ENCODE results near the gene EPHB6. TPM values are rescaled to one million over a fixed set of nuclear protein-coding genes. Genes with fewer than 3 reads are reported as not detected.

The EPHB6 gene
- total RNA-seq, 1 donor from 2014 or later: 3.8 TPM

DNA sequence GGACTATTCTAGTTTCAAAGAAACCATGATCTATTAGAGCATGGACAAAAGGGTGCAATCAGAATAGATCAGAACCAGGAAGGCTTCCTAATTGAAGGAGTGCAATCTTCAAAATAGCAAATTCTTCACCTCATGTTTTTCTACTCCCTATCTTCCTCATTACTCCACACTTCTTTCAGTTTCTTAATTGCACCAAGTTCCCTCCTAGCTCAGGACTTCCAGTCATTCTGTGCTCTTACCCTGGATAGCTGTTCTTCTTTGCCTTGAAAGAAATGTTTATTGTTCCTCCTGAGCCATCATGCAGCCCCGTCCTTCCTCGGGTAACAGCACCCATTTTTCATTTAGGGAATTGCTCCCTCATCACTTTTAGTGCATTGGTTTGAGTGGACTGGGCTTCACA lies 55.6 kb downstream of the EPHB6 start:
- TF ChIP-seq, protein P1, sequence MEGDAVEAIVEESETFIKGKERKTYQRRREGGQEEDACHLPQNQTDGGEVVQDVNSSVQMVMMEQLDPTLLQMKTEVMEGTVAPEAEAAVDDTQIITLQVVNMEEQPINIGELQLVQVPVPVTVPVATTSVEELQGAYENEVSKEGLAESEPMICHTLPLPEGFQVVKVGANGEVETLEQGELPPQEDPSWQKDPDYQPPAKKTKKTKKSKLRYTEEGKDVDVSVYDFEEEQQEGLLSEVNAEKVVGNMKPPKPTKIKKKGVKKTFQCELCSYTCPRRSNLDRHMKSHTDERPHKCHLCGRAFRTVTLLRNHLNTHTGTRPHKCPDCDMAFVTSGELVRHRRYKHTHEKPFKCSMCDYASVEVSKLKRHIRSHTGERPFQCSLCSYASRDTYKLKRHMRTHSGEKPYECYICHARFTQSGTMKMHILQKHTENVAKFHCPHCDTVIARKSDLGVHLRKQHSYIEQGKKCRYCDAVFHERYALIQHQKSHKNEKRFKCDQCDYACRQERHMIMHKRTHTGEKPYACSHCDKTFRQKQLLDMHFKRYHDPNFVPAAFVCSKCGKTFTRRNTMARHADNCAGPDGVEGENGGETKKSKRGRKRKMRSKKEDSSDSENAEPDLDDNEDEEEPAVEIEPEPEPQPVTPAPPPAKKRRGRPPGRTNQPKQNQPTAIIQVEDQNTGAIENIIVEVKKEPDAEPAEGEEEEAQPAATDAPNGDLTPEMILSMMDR (IDR thresholded peaks at IDR 0.05; ENCODE audit: unreplicated experiment): no peak
- no peak overlapping the region for H3K27ac Mint-ChIP-seq (ENCODE audit: unreplicated experiment)
- DNase-seq (ENCODE audit: low spot score): no peak
- H3K36me3 Mint-ChIP-seq (ENCODE audit: low read depth, unreplicated experiment): no peaks in the 10 kb centered on the region
- peaks cover 23% of the 10 kb centered on the region for H3K4me1 Mint-ChIP-seq (ENCODE audit: unreplicated experiment)
- peaks cover 7% of the 10 kb centered on the region for H3K27me3 Mint-ChIP-seq (ENCODE audit: unreplicated experiment)
- no peaks in the 10 kb centered on the region for H3K9me3 Mint-ChIP-seq (ENCODE audit: unreplicated experiment)
- no peak overlapping the region for H3K4me3 Mint-ChIP-seq (ENCODE audit: unreplicated experiment)

DNA sequence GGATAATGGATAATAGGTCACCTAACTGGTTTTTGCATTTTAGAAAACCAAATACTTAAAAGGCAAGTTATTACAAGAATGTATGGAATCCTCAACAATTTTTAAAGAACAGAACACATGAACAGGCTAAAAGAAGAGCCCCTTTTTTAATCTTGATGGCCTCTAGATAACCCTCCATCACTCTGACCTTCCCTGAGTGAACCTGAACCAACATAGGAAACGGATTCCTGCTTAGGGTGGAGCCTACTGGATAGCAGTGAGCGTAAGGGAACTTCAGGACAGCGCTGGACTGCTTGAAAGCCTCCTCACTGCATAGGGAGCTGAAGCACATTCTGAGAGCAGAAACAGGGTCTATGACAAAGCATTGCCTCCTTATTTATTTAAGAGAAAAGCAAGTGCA lies 58.2 kb downstream of the EPHB6 start:
- no peak overlapping the region for H3K27ac Mint-ChIP-seq (ENCODE audit: unreplicated experiment)
- no peak overlapping the region for H3K4me3 Mint-ChIP-seq (ENCODE audit: unreplicated experiment)
- H3K36me3 Mint-ChIP-seq (ENCODE audit: low read depth, unreplicated experiment): no peaks in the 10 kb centered on the region
- no peak for DNase-seq (ENCODE audit: low spot score)
- H3K4me1 Mint-ChIP-seq (ENCODE audit: unreplicated experiment): peaks cover 23% of the 10 kb centered on the region
- TF ChIP-seq, protein P1 (IDR thresholded peaks at IDR 0.05; ENCODE audit: unreplicated experiment): no peak
- peaks cover 7% of the 10 kb centered on the region for H3K27me3 Mint-ChIP-seq (ENCODE audit: unreplicated experiment)
- no peaks in the 10 kb centered on the region for H3K9me3 Mint-ChIP-seq (ENCODE audit: unreplicated experiment)

DNA sequence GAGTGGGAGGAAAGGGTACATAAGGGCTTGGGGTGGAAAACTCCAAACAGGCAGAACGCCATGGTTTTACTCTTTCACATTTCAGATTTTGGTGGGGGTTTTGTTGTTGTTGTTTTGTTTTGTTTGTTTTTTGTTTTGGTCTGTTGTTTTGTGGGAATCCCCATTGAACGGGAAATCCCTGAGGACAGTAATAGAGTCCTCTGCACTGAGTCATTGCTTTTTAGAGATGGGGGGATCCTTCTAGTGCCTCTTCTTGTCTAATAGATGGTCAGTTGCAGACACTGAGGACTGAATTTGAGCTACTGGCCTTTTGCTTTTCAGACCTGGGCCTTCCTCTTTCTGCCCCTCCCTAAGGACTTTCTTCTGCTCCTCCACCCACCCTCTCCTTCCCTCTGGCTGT lies 58.7 kb downstream of the EPHB6 start:
- Mint-ChIP-seq H3K27me3 (ENCODE audit: unreplicated experiment) (peaks cover 7% of the 10 kb centered on the region), H3K27ac (ENCODE audit: unreplicated experiment) (peak overlapping the region; percentile 88), H3K4me3 (ENCODE audit: unreplicated experiment) (no peak overlapping the region), H3K9me3 (ENCODE audit: unreplicated experiment) (no peaks in the 10 kb centered on the region), H3K4me1 (ENCODE audit: unreplicated experiment) (peaks cover 23% of the 10 kb centered on the region), H3K36me3 (ENCODE audit: low read depth, unreplicated experiment) (no peaks in the 10 kb centered on the region)
- TF ChIP-seq, protein P1 (IDR thresholded peaks at IDR 0.05; ENCODE audit: unreplicated experiment): no peak
- DNase-seq (ENCODE audit: low spot score): no peak

DNA sequence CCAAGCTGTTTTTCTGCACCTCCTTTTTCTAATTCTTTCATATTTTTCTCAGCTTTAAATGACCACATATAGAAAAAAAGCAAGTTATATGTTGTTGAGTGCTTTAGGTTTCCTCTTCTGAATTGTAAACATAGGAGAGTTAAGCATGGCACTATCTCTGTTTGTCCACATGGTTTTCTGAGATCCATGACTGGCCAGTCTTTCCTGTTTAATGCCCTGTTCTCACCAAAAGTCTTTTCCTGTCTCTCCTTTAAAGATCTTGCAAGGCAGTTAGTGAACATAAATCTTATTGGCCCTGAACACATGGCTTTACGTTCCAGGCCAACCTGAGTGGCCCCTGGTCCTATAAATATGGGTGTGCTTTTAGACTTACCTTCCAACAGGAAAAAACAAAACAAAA lies 59.2 kb downstream of the EPHB6 start:
- Mint-ChIP-seq H3K9me3 (ENCODE audit: unreplicated experiment) (no peaks in the 10 kb centered on the region), H3K4me3 (ENCODE audit: unreplicated experiment) (peak overlapping the region; percentile 14), H3K27ac (ENCODE audit: unreplicated experiment) (peak overlapping the region; percentile 88), H3K4me1 (ENCODE audit: unreplicated experiment) (peaks cover 23% of the 10 kb centered on the region), H3K36me3 (ENCODE audit: low read depth, unreplicated experiment) (no peaks in the 10 kb centered on the region), H3K27me3 (ENCODE audit: unreplicated experiment) (peaks cover 7% of the 10 kb centered on the region)
- no peak for DNase-seq (ENCODE audit: low spot score)
- TF ChIP-seq, protein P1 (IDR thresholded peaks at IDR 0.05; ENCODE audit: unreplicated experiment): no peak

DNA sequence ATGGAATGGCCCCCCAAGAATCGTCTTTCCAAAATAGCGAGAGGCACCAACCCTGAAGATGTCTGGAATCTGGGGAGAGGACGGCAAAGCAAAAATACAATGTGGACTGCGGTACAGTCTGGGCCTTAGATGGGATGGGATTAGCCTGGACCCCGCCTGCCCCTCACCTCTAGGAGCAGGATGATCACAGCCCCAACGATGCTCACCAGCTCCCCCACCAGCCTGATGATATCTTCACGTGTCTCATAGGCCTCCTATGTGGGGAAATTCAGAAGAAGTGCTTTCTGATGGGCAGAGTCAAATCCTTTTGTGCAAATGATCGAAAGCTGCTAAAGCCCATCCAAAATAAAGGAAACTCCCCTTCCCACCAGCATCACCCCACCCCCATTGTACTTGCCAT lies 60.4 kb downstream of the EPHB6 start:
- no peak for DNase-seq (ENCODE audit: low spot score)
- Mint-ChIP-seq H3K9me3 (ENCODE audit: unreplicated experiment) (no peaks in the 10 kb centered on the region), H3K4me3 (ENCODE audit: unreplicated experiment) (no peak overlapping the region), H3K4me1 (ENCODE audit: unreplicated experiment) (peaks cover 23% of the 10 kb centered on the region), H3K27ac (ENCODE audit: unreplicated experiment) (no peak overlapping the region), H3K27me3 (ENCODE audit: unreplicated experiment) (peaks cover 7% of the 10 kb centered on the region), H3K36me3 (ENCODE audit: low read depth, unreplicated experiment) (no peaks in the 10 kb centered on the region)
- TF ChIP-seq, protein P1 (IDR thresholded peaks at IDR 0.05; ENCODE audit: unreplicated experiment): no peak
